Measurements from ENCODE around the gene R3HDM2. TPM values are rescaled to one million over a fixed set of nuclear protein-coding genes. Genes with fewer than 3 reads are reported as not detected.
"Not testable (repeated sequence)": the region's sequence is repeated elsewhere in the genome, so short reads cannot be mapped to it uniquely, and the experiment has no call there.

Gene R3HDM2
- total RNA-seq, 1 experiment from 2014 or later: 22.8 TPM

- in situ Hi-C loops (cut with HindIII; ENCODE audit: low pct_unique_long_range_greater_than_20kb, low sequenced_read_pairs): no loop called here
- DNase-seq (ENCODE audit: low read depth): no peak
These were observed 29.7 kb downstream of the R3HDM2 start for GRCh38 chr12:57401165-57401564.

DNA sequence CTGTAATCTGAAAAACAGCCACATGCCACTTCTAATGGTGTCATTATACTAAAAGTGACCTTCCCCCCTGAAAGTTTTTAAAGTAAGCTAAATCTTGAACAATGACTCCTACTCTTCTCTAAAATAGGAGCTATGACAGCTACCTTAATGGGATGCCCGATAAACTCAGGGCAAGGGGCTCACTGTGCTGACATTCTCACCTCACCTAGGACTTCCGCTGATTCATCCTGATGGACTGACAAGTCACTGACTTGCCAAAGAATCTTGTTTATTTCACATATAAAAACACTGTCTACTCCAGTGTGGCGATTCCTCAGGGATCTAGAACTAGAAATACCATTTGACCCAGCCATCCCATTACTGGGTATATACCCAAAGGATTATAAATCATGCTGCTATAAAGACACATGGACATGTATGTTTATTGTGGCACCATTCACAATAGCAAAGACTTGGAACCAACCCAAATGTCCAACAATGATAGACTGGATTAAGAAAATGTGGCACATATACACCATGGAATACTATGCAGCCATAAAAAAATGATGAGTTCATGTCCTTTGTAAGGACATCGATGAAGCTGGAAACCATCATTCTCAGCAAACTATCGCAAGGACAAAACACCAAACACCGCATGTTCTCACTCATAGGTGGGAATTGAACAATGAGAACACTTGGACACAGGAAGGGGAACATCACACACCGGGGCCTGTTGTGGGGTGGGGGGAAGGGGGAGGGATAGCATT, 31.0 kb downstream of the R3HDM2 start:
- DNase-seq (ENCODE audit: low read depth): peak; percentile 20

GRCh38 chr12:57397441-57397840, 33.4 kb downstream of the R3HDM2 start:
- DNase-seq (ENCODE audit: low read depth): no peak
- in situ Hi-C loops (cut with HindIII; ENCODE audit: low pct_unique_long_range_greater_than_20kb, low sequenced_read_pairs): no loop called here

More for the DNA sequence above, 31.0 kb downstream of the R3HDM2 start:
- in situ Hi-C loops (cut with HindIII; ENCODE audit: low pct_unique_long_range_greater_than_20kb, low sequenced_read_pairs): not testable (repeated sequence)

- no peak for DNase-seq (ENCODE audit: low read depth)
- in situ Hi-C loops (cut with HindIII; ENCODE audit: low pct_unique_long_range_greater_than_20kb, low sequenced_read_pairs): no loop called here
These were observed 35.7 kb downstream of the R3HDM2 start for GRCh38 chr12:57395121-57395520.

DNA sequence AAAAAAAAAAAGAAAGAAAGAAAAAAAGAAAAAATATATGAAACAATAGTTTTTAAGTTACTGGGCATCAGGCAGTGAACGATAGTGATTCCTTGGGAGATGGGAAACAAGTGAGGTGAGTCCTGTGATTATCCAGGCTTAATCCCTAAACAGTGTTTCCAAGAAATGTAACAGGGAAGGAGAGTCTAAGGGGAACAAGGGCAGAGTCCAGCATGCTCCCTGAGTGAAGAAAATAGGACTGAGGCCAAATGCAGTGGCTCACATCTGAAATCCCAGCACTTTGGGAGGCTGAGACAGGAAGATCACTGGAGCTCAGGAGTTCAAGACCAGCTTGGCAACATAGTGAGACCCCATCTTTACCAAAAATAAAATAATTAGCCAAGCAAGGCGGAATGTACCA, 40.7 kb downstream of the R3HDM2 start:
- DNase-seq (ENCODE audit: low read depth): no peak
- in situ Hi-C loops (cut with HindIII; ENCODE audit: low pct_unique_long_range_greater_than_20kb, low sequenced_read_pairs): no loop called here

DNA sequence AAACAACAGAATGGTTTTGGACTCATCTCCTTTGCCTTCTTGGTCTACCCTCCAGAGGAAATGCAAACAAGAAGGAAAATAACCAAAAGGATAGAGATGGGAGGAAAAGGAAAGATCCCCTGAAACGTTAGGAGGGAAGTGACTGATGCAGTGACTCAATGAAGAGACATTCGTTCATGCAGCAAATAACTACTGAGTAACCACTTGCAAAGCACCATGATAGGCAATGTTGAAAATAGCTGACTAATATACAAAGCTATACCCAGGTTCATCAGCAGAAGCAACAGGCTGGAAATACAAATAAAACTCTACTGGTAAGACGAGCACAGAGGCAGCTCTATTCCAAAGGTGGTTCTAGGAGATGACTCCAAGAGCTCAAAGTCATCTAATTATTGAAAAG, 41.8 kb downstream of the R3HDM2 start:
- peak; percentile 77 for DNase-seq (ENCODE audit: low read depth)
- in situ Hi-C loops (cut with HindIII; ENCODE audit: low pct_unique_long_range_greater_than_20kb, low sequenced_read_pairs): no loop called here

- no peak for DNase-seq (ENCODE audit: low read depth)
- in situ Hi-C loops (cut with HindIII; ENCODE audit: low pct_unique_long_range_greater_than_20kb, low sequenced_read_pairs): no loop called here
These were observed 42.4 kb downstream of the R3HDM2 start for GRCh38 chr12:57388425-57388824.

DNA sequence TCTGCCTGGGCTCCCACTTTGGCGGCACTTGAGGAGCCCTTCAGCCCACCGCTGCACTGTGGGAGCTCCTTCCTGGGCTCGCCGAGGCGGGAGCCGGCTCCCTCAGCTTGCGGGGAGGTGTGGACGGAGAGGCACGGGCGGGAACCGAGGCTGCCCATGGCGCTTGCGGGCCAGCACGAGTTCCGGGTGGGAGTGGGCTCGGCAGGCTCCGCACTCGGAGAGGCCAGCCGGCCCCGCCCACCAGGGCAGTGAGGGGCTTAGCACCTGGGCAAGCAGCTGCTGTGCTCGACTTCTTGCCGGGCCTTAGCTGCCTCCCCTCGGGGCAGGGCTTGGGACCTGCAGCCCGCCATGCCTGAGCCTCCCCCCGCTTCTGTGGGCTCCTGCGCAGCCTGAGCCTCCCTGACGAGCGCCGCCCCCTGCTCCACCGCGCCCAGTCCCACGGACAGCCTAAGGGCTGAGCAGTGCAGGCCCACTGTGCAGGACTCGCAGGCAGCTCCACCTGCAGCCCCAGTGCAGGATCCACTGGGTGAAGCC, 44.6 kb downstream of the R3HDM2 start:
- DNase-seq (ENCODE audit: low read depth): no peak
- in situ Hi-C loops (cut with HindIII; ENCODE audit: low pct_unique_long_range_greater_than_20kb, low sequenced_read_pairs): no loop called here

GRCh38 chr12:57385586-57385985, 45.3 kb downstream of the R3HDM2 start:
- in situ Hi-C loops (cut with HindIII; ENCODE audit: low pct_unique_long_range_greater_than_20kb, low sequenced_read_pairs): no loop called here
- no peak for DNase-seq (ENCODE audit: low read depth)

- DNase-seq (ENCODE audit: low read depth): no peak
- in situ Hi-C loops (cut with HindIII; ENCODE audit: low pct_unique_long_range_greater_than_20kb, low sequenced_read_pairs): no loop called here
These were observed 46.4 kb downstream of the R3HDM2 start for GRCh38 chr12:57384478-57384877.

DNA sequence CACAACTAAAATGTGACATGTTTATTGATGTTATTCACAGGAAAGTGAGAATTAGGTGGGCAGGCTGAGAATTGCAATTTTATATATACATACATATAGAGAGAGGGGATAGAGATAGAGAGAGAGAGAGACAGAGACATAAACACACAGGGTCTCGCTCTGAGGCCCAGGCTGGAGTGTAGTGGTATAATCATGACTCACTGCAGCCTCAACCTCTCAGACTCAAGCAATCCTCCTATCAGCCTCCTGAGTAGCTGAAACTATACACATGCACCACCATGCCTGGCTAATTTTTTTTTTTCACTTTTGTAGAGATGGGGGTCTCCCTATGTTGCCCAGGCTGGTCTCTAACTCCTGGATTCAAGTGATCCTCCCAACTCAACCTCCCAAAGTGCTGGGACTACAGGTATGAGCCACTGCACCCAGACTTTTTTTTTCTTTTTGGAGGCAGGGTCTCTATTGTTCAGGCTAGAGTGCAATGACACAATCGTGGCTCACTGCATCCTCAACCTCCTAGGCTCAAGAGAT, 49.1 kb downstream of the R3HDM2 start:
- in situ Hi-C loops (cut with HindIII; ENCODE audit: low pct_unique_long_range_greater_than_20kb, low sequenced_read_pairs): no loop called here
- DNase-seq (ENCODE audit: low read depth): no peak

GRCh38 chr12:57380300-57380699, 50.5 kb downstream of the R3HDM2 start:
- no peak for DNase-seq (ENCODE audit: low read depth)
- in situ Hi-C loops (cut with HindIII; ENCODE audit: low pct_unique_long_range_greater_than_20kb, low sequenced_read_pairs): no loop called here

- in situ Hi-C loops (cut with HindIII; ENCODE audit: low pct_unique_long_range_greater_than_20kb, low sequenced_read_pairs): no loop called here
- DNase-seq (ENCODE audit: low read depth): no peak
These were observed 53.6 kb downstream of the R3HDM2 start for GRCh38 chr12:57377103-57377840.

DNA sequence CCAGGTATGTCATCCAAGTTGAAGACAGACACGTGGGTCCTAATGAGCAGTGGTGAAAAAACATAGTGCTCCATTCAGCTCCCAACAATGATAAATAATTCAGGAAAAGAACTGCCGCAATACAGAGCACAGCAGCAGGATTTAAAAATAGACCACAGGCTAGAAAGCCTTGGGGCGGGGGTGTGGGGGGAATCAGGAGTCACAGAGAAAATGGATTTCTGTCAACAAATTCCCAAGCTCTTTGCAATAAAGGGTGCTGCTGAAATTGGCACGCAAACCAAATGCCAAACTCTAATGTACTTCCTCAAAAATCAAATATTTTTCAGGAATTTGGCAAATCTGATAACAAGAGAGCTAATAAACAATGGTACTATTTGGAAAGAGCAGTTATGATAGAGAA, 58.6 kb downstream of the R3HDM2 start:
- in situ Hi-C loops (cut with HindIII; ENCODE audit: low pct_unique_long_range_greater_than_20kb, low sequenced_read_pairs): no loop called here
- no peak for DNase-seq (ENCODE audit: low read depth)

- no peak for DNase-seq (ENCODE audit: low read depth)
- in situ Hi-C loops (cut with HindIII; ENCODE audit: low pct_unique_long_range_greater_than_20kb, low sequenced_read_pairs): no loop called here
These were observed 60.1 kb downstream of the R3HDM2 start for GRCh38 chr12:57370696-57371095.

DNA sequence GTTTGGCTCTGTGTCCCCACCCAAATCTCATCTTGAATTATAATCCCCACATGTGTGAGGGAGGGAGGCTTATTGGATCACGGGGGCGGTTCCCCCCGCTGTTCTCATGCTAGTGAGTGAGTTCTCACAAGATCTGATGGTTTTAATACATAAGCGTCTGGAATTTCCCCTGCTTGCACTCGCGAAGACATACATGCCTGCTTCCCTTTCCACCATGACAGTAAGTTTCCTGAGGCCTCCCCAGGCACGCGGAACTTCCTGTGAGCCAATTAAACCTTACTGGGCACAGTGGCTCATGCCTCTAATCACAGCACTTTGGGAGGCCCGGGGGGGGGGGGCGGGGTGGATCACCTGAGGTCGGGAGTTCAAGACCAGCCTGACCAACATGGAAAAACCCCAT, 60.8 kb downstream of the R3HDM2 start:
- in situ Hi-C loops (cut with HindIII; ENCODE audit: low pct_unique_long_range_greater_than_20kb, low sequenced_read_pairs): no loop called here

DNA sequence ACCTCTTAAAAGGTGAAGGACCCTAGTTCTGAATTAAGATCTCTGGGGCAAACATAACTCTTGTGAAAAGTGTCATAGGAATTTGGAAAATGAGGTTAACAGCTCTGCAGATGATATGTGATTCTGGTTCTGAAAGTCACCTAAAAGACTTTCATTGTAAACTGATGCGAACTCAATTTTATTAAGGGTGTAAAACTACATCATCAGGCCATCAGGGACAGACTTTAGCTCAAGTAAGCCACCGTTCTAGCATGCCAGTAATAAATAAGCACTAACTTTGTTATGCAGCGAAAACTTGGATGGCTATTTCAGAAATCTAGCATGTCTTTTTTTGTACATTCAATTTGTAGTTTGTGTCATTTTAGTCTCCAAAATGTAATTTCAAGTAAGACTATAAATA, 61.6 kb downstream of the R3HDM2 start:
- DNase-seq (ENCODE audit: low read depth): no peak
- in situ Hi-C loops (cut with HindIII; ENCODE audit: low pct_unique_long_range_greater_than_20kb, low sequenced_read_pairs): no loop called here

More for the DNA sequence above, 60.8 kb downstream of the R3HDM2 start:
- DNase-seq (ENCODE audit: low read depth): no peak

- in situ Hi-C loops (cut with HindIII; ENCODE audit: low pct_unique_long_range_greater_than_20kb, low sequenced_read_pairs): no loop called here
- peak; percentile 92 for DNase-seq (ENCODE audit: low read depth)
These were observed 62.3 kb downstream of the R3HDM2 start for GRCh38 chr12:57368349-57369095.

- in situ Hi-C loops (cut with HindIII; ENCODE audit: low pct_unique_long_range_greater_than_20kb, low sequenced_read_pairs): no loop called here
These were observed 63.7 kb downstream of the R3HDM2 start for GRCh38 chr12:57367121-57367520.

More at GRCh38 chr12:57367121-57367520, 63.7 kb downstream of the R3HDM2 start:
- no peak for DNase-seq (ENCODE audit: low read depth)

All from Caki2 (cell line).